DOHH2 (cell line): ENCODE measurements around the gene TAS2R30.

ENCODE experiments used
- CTCF ChIP-seq: fragments of 200-600 bp; sonication (generic); IDR thresholded peaks from one replicate; pipeline ENCODE4 v1.5.1; 2014; ENCODE audit warnings: antibody characterized with exemption, mild to moderate bottlenecking, low read depth, low read length; ENCODE audit not compliant: poor library complexity, severe bottlenecking
- EZH2phosphoT487 ChIP-seq: fragments of 200-600 bp; sonication (generic); IDR thresholded peaks from 2 replicates; pipeline ENCODE4 v1.6.1; 2017; ENCODE audit warnings: borderline replicate concordance, mild to moderate bottlenecking, antibody characterized with exemption, low read length, moderate library complexity, mixed read lengths

DNA sequence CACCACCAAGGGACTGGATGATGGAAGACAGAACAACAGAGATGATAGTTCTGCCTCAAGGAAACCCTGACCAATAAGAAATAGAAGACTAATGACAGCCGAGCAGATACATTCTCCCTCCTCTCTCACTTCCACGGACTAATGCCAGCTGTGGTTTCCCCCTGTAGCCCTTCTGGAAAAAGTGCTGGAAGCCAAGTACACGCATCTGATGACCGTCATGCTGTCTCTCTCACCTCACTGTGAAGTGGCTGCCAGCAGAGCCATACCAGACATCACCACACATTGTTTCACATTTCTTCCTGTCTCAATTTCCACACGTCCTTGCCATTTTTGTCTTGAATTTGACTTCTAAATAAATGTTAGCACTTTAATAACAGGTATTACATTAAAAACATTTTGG is 45.2 kb downstream of the TAS2R30 start:
- no peak for TF ChIP-seq EZH2phosphoT487
- TF ChIP-seq CTCF, result no peak
